ENCODE data around the gene BBX. TPM values are rescaled to one million over a fixed set of nuclear protein-coding genes. Genes with fewer than 3 reads are reported as not detected.
A peak's percentile ranks its signal among the peaks of the same experiment; 100 is the strongest.
"Not testable (repeated sequence)": the region's sequence is repeated elsewhere in the genome, so short reads cannot be mapped to it uniquely, and the experiment has no call there.

The BBX gene
- total RNA-seq, 1 experiment from 2014 or later, result 45.0 TPM

DNA sequence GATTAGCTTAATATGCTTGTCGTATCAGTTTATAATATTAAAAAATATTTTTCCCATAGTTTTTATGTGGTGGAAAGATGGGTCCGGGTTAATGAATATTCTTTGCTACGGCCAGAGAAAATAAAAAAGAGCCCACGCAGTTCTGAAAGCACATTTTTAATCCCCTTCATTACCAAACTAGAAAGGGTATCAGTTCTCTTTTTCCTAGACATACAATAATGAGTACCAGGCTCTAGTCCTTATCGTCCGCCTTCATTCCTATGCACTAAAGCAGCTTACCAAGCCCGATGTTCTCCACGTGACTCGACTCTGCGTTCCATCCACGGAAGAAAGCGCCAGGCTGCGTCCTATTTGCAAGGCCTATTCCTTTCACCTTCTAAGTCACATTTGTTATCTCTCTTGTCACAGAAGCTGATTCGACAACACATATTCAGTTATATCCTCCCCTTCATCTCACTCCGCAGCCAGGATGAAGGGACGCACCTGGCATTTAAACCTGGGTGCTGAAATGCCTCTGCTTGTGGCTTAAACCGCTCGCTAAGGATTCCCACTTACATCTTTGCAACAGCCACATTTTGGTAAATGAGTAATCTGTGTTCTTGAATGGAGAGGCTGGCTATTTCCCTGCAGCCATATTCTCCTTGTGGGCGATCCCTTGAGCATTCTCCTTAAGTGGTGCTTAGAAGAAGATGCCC is 311.1 kb downstream of the BBX start (continued):
- TF ChIP-seq, protein P1, sequence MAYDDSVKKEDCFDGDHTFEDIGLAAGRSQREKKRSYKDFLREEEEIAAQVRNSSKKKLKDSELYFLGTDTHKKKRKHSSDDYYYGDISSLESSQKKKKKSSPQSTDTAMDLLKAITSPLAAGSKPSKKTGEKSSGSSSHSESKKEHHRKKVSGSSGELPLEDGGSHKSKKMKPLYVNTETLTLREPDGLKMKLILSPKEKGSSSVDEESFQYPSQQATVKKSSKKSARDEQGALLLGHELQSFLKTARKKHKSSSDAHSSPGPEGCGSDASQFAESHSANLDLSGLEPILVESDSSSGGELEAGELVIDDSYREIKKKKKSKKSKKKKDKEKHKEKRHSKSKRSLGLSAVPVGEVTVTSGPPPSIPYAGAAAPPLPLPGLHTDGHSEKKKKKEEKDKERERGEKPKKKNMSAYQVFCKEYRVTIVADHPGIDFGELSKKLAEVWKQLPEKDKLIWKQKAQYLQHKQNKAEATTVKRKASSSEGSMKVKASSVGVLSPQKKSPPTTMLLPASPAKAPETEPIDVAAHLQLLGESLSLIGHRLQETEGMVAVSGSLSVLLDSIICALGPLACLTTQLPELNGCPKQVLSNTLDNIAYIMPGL (CRISPR knock-in tag; IDR thresholded peaks at IDR 0.05), result no peak
- TF ChIP-seq JUN (CRISPR knock-in tag; IDR thresholded peaks at IDR 0.05), result no peak
- TF ChIP-seq EMX1 (CRISPR knock-in tag; IDR thresholded peaks at IDR 0.05), result no peak
- TF ChIP-seq, protein P2, sequence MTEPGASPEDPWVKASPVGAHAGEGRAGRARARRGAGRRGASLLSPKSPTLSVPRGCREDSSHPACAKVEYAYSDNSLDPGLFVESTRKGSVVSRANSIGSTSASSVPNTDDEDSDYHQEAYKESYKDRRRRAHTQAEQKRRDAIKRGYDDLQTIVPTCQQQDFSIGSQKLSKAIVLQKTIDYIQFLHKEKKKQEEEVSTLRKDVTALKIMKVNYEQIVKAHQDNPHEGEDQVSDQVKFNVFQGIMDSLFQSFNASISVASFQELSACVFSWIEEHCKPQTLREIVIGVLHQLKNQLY (CRISPR knock-in tag; IDR thresholded peaks at IDR 0.05), result no peak

DNA sequence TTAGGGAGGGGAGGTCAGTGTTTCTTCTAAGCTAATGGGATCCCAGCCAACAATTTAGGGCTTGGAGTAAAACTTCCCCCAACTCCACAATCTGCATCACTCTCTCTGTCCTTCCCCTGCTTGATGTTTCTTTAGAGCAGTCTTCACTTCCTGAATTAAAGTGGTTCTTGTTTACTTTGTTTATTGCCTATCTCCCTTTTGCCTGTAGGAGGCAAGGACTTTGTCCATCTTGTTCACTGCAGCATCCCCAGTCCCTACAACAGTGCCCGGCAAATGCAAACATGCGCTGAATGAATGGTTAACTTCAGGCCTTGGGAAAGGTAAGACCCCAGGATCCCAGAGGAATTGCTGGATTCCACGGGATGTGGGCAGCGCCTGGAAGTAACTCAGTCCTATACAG is 312.2 kb downstream of the BBX start:
- H3K36me3 Mint-ChIP-seq; H3K27ac Mint-ChIP-seq; POLR2A ChIA-PET; H3K4me3 Mint-ChIP-seq; DNase-seq (ENCODE audit: low spot score); H3K9me3 Mint-ChIP-seq; H3K27me3 Mint-ChIP-seq (ENCODE audit: low read depth): not testable (repeated sequence)
- CTCF ChIA-PET, result interaction anchor here (0.6 kb wide), 1 partner anchor 174 kb away, joined by 4 read pairs; no protein-coding TSS in a partner anchor
- ATAC-seq, result peak; percentile 32; the same call in 1 of the 2 replicates
- H3K4me1 Mint-ChIP-seq, result peaks cover 20% of the 10 kb centered on the region

DNA sequence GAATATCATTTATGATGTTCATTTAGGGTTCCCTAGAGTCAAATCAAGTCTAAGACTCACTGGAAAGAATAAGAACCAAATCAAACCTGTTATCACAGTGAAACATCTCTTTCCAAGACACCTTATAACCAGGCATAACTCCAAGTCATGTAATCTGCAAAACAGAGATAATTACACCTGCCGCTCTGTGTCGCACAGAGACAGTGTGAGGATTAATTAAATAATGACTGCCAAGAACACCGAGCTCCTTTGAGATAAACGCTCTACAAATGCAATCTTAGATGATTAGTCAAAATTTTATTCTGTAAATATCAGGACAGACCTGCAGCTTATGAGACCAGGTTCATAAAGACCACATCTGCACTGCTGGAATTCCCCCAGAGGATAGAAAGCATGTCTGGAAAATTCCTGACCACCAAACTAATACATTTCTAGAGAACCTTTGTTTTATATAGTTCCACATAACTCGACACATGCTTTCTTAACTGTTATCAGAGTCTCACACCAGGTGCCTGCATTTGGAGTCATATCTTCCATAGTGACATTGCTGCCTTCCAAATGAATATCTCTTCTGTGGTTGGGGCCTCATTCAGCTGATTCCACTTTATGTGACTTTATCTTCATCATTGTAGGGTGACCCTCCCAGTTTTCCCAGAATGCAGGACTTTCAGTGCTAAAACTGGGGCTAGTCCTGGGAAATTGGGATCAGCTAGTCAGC is 315.3 kb downstream of the BBX start:
- no peaks in the 10 kb centered on the region for H3K9me3 Mint-ChIP-seq
- H3K4me3 Mint-ChIP-seq, result no peak overlapping the region
- DNase-seq (ENCODE audit: low spot score) (no peak), ATAC-seq (no peak)
- H3K27ac Mint-ChIP-seq, result no peak overlapping the region
- no peak for TF ChIP-seq NR2C2 (CRISPR knock-in tag; IDR thresholded peaks at IDR 0.05)
- H3K36me3 Mint-ChIP-seq, result no peaks in the 10 kb centered on the region
- ChIA-PET POLR2A (no interaction called here), CTCF (no interaction called here)
- H3K27me3 Mint-ChIP-seq (ENCODE audit: low read depth), result no peaks in the 10 kb centered on the region
- H3K4me1 Mint-ChIP-seq, result peaks cover 36% of the 10 kb centered on the region

DNA sequence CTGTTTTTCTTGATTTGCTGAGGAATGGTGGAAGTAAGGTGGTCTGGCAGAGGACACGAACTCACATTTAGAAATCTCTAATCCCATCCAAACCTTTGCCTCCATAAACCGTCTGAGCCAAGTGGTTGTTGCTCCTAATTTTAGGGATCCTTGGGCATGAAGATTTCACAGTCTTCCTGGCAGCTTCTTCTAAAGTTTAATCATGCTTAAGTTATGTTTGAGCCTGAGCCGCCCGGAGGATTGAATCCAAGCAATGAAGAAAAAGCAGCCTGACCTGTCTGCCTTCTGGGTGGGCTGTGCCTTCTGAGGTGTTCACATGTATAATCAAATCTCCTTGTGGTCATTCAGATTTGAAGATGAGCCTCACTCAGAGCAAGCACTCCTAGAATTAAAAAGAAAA is 319.1 kb downstream of the BBX start:
- H3K27me3 Mint-ChIP-seq (ENCODE audit: low read depth), result no peaks in the 10 kb centered on the region
- H3K27ac Mint-ChIP-seq, result no peak overlapping the region
- no peaks in the 10 kb centered on the region for H3K9me3 Mint-ChIP-seq
- POLR2A ChIA-PET, result no interaction called here
- no peaks in the 10 kb centered on the region for H3K36me3 Mint-ChIP-seq
- CTCF ChIA-PET, result no interaction called here
- no peak for DNase-seq (ENCODE audit: low spot score)
- H3K4me3 Mint-ChIP-seq, result no peak overlapping the region
- peaks cover 36% of the 10 kb centered on the region for H3K4me1 Mint-ChIP-seq
- no peak for ATAC-seq
- TF ChIP-seq, protein P3, sequence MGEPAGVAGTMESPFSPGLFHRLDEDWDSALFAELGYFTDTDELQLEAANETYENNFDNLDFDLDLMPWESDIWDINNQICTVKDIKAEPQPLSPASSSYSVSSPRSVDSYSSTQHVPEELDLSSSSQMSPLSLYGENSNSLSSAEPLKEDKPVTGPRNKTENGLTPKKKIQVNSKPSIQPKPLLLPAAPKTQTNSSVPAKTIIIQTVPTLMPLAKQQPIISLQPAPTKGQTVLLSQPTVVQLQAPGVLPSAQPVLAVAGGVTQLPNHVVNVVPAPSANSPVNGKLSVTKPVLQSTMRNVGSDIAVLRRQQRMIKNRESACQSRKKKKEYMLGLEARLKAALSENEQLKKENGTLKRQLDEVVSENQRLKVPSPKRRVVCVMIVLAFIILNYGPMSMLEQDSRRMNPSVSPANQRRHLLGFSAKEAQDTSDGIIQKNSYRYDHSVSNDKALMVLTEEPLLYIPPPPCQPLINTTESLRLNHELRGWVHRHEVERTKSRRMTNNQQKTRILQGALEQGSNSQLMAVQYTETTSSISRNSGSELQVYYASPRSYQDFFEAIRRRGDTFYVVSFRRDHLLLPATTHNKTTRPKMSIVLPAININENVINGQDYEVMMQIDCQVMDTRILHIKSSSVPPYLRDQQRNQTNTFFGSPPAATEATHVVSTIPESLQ (CRISPR knock-in tag; IDR thresholded peaks at IDR 0.05), result no peak
- TF ChIP-seq ZBTB21 (CRISPR knock-in tag; IDR thresholded peaks at IDR 0.05; ENCODE audit: borderline replicate concordance) (no peak), ZNF138 (CRISPR knock-in tag; conservative IDR thresholded peaks at IDR 0.05) (no peak), ZNF232 (CRISPR knock-in tag; IDR thresholded peaks at IDR 0.05) (no peak), ZNF121 (CRISPR knock-in tag; IDR thresholded peaks at IDR 0.05) (no peak), NR1H2 (CRISPR knock-in tag; IDR thresholded peaks at IDR 0.05) (no peak), ZNF416 (CRISPR knock-in tag; IDR thresholded peaks at IDR 0.05) (no peak), TEAD4 (CRISPR knock-in tag; IDR thresholded peaks at IDR 0.05) (no peak), GRHL2 (CRISPR knock-in tag; IDR thresholded peaks at IDR 0.05; ENCODE audit: insufficient replicate concordance, severe bottlenecking) (no peak), SMAD4 (CRISPR knock-in tag; IDR thresholded peaks at IDR 0.05) (no peak)
- TF ChIP-seq, protein P4, sequence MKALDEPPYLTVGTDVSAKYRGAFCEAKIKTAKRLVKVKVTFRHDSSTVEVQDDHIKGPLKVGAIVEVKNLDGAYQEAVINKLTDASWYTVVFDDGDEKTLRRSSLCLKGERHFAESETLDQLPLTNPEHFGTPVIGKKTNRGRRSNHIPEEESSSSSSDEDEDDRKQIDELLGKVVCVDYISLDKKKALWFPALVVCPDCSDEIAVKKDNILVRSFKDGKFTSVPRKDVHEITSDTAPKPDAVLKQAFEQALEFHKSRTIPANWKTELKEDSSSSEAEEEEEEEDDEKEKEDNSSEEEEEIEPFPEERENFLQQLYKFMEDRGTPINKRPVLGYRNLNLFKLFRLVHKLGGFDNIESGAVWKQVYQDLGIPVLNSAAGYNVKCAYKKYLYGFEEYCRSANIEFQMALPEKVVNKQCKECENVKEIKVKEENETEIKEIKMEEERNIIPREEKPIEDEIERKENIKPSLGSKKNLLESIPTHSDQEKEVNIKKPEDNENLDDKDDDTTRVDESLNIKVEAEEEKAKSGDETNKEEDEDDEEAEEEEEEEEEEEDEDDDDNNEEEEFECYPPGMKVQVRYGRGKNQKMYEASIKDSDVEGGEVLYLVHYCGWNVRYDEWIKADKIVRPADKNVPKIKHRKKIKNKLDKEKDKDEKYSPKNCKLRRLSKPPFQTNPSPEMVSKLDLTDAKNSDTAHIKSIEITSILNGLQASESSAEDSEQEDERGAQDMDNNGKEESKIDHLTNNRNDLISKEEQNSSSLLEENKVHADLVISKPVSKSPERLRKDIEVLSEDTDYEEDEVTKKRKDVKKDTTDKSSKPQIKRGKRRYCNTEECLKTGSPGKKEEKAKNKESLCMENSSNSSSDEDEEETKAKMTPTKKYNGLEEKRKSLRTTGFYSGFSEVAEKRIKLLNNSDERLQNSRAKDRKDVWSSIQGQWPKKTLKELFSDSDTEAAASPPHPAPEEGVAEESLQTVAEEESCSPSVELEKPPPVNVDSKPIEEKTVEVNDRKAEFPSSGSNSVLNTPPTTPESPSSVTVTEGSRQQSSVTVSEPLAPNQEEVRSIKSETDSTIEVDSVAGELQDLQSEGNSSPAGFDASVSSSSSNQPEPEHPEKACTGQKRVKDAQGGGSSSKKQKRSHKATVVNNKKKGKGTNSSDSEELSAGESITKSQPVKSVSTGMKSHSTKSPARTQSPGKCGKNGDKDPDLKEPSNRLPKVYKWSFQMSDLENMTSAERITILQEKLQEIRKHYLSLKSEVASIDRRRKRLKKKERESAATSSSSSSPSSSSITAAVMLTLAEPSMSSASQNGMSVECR (CRISPR knock-in tag; IDR thresholded peaks at IDR 0.05; ENCODE audit: borderline replicate concordance), result no peak
- TF ChIP-seq, protein P5, sequence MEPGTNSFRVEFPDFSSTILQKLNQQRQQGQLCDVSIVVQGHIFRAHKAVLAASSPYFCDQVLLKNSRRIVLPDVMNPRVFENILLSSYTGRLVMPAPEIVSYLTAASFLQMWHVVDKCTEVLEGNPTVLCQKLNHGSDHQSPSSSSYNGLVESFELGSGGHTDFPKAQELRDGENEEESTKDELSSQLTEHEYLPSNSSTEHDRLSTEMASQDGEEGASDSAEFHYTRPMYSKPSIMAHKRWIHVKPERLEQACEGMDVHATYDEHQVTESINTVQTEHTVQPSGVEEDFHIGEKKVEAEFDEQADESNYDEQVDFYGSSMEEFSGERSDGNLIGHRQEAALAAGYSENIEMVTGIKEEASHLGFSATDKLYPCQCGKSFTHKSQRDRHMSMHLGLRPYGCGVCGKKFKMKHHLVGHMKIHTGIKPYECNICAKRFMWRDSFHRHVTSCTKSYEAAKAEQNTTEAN (CRISPR knock-in tag; IDR thresholded peaks at IDR 0.05), result no peak
- TF ChIP-seq, protein P6, sequence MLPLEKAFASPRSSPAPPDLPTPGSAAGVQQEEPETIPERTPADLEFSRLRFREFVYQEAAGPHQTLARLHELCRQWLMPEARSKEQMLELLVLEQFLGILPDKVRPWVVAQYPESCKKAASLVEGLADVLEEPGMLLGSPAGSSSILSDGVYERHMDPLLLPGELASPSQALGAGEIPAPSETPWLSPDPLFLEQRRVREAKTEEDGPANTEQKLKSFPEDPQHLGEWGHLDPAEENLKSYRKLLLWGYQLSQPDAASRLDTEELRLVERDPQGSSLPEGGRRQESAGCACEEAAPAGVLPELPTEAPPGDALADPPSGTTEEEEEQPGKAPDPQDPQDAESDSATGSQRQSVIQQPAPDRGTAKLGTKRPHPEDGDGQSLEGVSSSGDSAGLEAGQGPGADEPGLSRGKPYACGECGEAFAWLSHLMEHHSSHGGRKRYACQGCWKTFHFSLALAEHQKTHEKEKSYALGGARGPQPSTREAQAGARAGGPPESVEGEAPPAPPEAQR (CRISPR knock-in tag; IDR thresholded peaks at IDR 0.05), result no peak

Data from WTC11 (cell line).